ENCODE data around the gene PLA2G12A.

PLA2G12A gene

GRCh38 chr4:109675843-109676242 is 54.0 kb downstream of the PLA2G12A start:
- DNase-seq: no peak

- no peak for DNase-seq
Measured at GRCh38 chr4:109675181-109675580, 54.7 kb downstream of the PLA2G12A start.

GRCh38 chr4:109673303-109673702 is 56.6 kb downstream of the PLA2G12A start:
- no peak for DNase-seq

- DNase-seq: no peak
Measured at GRCh38 chr4:109672169-109672930, 57.5 kb downstream of the PLA2G12A start.

GRCh38 chr4:109671350-109671749 is 58.5 kb downstream of the PLA2G12A start:
- no peak for DNase-seq

- no peak for DNase-seq
Measured at GRCh38 chr4:109665783-109666485, 63.9 kb downstream of the PLA2G12A start.

GRCh38 chr4:109662771-109663170 is 67.1 kb downstream of the PLA2G12A start:
- no peak for DNase-seq

- DNase-seq: no peak
Measured at GRCh38 chr4:109662116-109662515, 67.8 kb downstream of the PLA2G12A start.
